ENCODE results near the gene HSPB9. TPM values are rescaled to one million over a fixed set of nuclear protein-coding genes. Genes with fewer than 3 reads are reported as not detected.

Gene HSPB9
- total RNA-seq, 3 donors from 2014 or later: 0.10 TPM; not detected in 2

DNA sequence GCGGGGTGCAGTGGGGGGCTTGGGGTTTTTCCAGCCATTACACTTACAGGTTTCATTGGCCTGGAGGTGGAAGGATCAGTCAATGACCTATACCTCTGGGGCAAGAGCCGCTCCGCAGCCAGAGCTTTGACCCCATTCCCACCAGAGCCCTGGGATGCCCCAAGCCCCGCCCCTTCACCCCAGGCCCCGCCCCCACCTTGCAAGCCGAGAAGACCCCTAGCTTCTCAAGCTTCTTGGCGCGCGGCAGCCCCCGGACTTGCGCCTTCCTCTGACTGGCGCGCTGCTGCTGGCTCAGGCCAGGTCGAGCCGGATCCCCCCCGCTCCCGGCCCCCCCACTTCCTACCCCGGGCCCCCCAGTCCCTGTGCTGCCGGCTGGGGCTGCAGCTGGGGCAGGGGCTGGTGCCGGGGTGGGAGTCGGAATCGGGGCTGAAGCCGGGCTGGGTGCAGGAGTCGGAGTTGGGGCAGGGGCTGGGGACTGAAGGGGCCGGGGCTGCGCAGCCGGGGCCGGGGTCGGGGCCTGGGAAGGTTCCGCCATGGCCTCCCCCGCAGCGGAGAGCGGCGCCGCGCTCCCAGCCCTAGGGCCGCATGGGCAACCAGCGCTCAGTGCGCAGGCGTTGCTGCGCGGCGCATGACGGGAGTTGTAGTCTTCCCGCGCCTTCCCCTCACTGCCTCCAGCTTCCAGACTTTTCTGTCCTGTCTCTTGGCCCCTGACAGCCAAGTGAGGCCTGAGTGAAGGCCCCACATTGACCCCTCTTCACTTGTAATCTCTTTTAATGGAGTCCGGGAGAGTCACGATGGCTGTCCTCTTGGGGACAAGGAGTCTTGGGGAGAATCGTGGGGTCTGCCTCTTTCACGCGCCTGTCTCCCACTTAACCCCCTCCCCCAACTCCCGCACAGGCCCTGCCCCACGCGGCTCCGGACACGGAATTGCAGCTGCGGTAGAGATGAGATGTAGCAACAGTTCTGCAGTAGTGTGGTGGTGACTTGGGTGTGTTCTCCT is 1.5 kb upstream of the HSPB9 start, which contains the start of gene KAT2A:
Gene KAT2A, minus strand, starts transcription at position 598 of the 1,000 bp plus-strand sequence. Its CDS starts 63 bp downstream, at position 535.
- ATAC-seq (peak; percentile 95 to 96), DNase-seq (peak; percentile 71)
- peak within 1 kb of the TSS; percentile 75 for H3K4me3 Mint-ChIP-seq
- peaks cover 15% of the 10 kb centered on the region for H3K4me1 Mint-ChIP-seq (ENCODE audit: low read depth)
- peaks cover 18% of the 10 kb centered on the region for H3K36me3 Mint-ChIP-seq (ENCODE audit: insufficient read depth)
- no peaks in the 10 kb centered on the region for H3K9me3 Mint-ChIP-seq
- H3K27me3 Mint-ChIP-seq (ENCODE audit: low read depth): no peaks in the 10 kb centered on the region

DNA sequence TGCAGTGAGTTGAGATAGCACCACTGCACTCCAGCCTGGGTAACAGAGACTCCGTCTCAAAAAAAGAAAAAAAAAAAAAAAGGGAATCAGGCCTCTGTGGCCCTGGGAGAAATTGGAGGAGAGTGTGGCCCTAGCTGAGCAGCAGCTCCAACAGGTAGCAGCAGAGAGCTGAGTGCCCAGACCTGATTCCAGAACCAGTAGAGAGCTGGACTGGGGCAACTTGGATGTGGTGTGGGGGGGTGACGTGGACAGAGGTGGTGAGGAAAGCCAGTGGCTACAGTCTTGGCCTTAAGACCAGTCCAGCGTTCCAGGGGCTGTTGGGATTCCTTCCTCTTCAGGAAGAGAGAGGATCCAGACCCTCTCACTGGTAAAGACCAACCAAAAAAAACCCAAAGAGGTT is 1.7 kb downstream of the HSPB9 start:
- ATAC-seq (no peak), DNase-seq (no peak)
- Mint-ChIP-seq H3K4me3 (no peak overlapping the region), H3K27me3 (ENCODE audit: low read depth) (no peaks in the 10 kb centered on the region), H3K36me3 (ENCODE audit: insufficient read depth) (peaks cover 29% of the 10 kb centered on the region), H3K4me1 (ENCODE audit: low read depth) (peaks cover 7% of the 10 kb centered on the region), H3K9me3 (no peaks in the 10 kb centered on the region)

DNA sequence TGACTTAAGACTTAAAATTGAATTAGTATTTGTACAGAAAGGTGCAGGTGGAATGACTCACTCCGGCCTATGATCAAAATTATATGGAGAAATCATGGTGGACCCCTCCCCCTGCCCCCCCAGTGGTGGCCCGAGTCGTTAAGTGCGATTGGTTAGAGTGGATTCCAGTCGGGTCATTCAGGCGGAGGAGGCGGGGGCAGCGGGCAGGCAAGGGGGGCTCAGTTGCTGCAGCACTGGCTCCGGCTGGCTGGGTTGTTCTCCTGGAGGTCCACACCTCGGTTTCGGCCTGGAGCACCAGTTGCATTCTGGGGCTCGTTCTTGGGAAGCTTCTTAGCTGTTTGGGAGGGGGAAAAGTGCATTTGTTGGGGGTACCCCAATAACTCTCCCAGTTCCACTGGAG is 3.0 kb downstream of the HSPB9 start:
- ATAC-seq: no peak

DNA sequence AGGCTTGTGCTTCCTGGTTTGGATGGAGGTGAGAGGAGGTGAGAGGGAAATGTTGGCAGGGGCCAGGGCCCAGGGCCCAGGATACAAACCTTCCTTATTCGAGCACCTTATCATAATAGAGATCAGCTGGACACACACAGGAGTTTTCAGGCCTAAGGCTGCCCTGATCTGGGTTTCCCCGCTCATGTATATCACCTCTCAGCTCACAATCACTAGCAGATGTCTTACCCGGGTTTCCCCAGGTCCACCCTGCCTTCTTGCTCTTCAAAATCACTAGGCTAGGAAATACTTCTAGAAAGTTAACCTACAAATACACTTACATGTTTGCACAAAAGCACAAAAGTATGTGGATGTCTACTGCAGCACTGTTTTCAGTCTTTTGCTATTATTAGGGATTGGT is 4.2 kb downstream of the HSPB9 start:
- H3K4me3 Mint-ChIP-seq: no peak overlapping the region
- no peaks in the 10 kb centered on the region for H3K27me3 Mint-ChIP-seq (ENCODE audit: low read depth)
- H3K9me3 Mint-ChIP-seq: no peaks in the 10 kb centered on the region
- H3K36me3 Mint-ChIP-seq (ENCODE audit: insufficient read depth): peaks cover 40% of the 10 kb centered on the region
- H3K4me1 Mint-ChIP-seq (ENCODE audit: low read depth): peaks cover 9% of the 10 kb centered on the region
- DNase-seq (no peak), ATAC-seq (no peak)

More for the DNA sequence above, 3.0 kb downstream of the HSPB9 start:
- DNase-seq: no peak
- H3K9me3 Mint-ChIP-seq: no peaks in the 10 kb centered on the region
- peaks cover 4% of the 10 kb centered on the region for H3K4me1 Mint-ChIP-seq (ENCODE audit: low read depth)
- no peaks in the 10 kb centered on the region for H3K27me3 Mint-ChIP-seq (ENCODE audit: low read depth)
- H3K4me3 Mint-ChIP-seq: no peak overlapping the region
- peaks cover 33% of the 10 kb centered on the region for H3K36me3 Mint-ChIP-seq (ENCODE audit: insufficient read depth)

DNA sequence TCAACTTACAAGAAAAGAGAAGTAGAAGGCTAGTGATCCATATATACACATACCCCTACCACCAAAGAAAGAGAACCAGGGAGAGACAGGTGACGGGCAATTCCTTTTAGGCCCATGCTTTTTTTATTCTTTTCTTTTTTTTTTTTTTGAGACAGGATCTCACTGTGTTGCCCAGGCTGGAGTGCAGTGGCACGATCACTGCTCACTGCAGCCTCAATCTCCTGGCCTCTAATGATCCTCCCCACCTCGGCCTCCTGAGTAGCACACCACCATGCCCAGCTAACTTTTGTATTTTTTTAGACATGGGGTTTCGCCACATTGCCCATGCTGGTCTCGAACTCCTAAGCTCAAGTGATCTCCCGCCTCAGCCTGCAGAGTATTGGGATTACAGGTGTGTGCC is 4.8 kb downstream of the HSPB9 start:
- Mint-ChIP-seq H3K36me3 (ENCODE audit: insufficient read depth) (peaks cover 40% of the 10 kb centered on the region), H3K9me3 (no peaks in the 10 kb centered on the region), H3K4me1 (ENCODE audit: low read depth) (peaks cover 15% of the 10 kb centered on the region), H3K4me3 (no peak overlapping the region), H3K27me3 (ENCODE audit: low read depth) (no peaks in the 10 kb centered on the region)
- ATAC-seq (no peak), DNase-seq (no peak)

DNA sequence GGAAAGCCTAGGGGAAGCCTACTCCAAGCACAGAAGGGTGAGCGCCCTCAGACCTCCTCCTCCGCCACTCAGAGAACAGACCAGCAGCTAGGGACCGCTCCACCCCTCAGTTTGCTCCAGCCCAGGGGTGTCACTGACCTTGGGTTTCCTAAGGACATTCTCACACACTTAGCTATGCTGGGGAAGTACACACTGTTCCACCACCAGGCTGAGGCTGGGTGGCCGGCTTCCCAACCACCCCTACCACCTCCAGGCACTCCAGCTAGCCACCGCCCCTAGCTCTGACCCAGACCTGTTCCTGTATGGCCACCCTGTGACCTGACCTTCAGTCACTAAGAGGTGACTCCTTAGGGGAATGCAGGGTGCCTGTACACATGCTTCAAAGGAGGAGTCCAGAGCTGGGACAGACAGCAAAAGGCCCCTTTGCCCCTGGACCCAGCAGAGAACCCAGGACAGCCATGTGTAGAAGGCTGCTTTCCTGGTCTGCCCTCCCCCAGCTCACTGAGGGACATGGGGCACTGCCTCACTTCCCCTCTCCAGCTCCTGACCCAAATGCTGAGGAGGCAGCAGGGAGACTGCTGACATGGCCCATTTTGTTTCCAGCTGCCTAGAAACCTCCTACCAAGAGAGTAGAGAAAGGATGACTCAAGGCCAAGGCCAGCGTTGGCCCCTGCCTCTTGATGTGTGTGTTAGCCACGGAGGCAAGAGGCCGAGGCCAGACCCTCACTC is 6.7 kb downstream of the HSPB9 start:
- Mint-ChIP-seq H3K9me3 (no peaks in the 10 kb centered on the region), H3K36me3 (ENCODE audit: insufficient read depth) (peaks cover 40% of the 10 kb centered on the region), H3K27me3 (ENCODE audit: low read depth) (no peaks in the 10 kb centered on the region), H3K4me1 (ENCODE audit: low read depth) (peaks cover 32% of the 10 kb centered on the region), H3K4me3 (no peak overlapping the region)
- DNase-seq (no peak), ATAC-seq (no peak)

DNA sequence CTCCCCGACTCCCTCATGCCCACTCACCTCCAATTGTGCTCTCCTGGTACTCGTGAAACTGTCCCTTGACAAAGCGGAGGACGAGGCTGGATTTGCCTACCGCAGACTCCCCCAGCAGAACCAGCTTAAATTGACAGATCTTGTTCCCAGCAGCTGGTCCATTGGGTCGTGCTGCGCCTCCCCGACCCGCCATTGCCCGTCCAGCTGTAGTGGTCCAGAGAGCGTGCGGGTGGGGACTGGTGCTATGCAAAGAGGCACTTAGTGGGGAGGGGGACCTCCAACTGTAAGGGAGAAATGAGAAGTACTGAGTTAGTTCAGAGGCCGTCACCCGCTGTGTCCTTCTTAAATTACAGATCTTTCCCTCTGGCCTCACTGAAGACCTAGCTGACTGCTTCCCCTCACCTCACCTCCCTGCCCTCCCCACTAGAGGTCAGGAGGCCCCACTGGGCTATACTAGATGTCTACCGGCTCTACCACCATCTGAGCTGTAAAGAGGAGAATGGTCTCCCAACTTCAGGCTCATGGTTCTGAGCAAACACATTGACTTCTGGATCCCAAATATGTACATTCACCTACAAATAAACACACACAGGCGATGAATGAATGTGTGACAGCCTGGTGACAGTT is 7.8 kb downstream of the HSPB9 start:
- Mint-ChIP-seq H3K4me3 (no peak overlapping the region), H3K9me3 (no peaks in the 10 kb centered on the region), H3K36me3 (ENCODE audit: insufficient read depth) (peaks cover 32% of the 10 kb centered on the region), H3K4me1 (ENCODE audit: low read depth) (peaks cover 35% of the 10 kb centered on the region), H3K27me3 (ENCODE audit: low read depth) (no peaks in the 10 kb centered on the region)
- ATAC-seq: no peak
- DNase-seq: no peak

DNA sequence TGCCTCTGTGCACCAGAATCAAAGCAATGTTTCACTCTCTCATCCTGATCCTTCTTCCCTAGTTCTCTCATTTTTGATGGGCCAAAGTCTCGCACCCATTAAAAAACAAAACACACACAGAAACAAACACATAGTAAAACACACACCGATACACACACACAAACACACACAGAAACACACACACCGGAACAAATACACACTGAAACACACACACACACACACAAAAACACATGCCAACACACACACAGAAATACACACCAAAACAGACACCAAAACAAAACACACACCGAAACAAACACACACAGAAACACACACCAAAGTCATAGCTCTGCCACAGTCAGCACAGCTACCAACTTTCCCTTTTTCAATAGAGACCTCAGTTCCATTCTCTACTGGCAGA is 8.6 kb downstream of the HSPB9 start:
- Mint-ChIP-seq H3K4me1 (ENCODE audit: low read depth) (peaks cover 43% of the 10 kb centered on the region), H3K36me3 (ENCODE audit: insufficient read depth) (peaks cover 32% of the 10 kb centered on the region)
- no peak for ATAC-seq

DNA sequence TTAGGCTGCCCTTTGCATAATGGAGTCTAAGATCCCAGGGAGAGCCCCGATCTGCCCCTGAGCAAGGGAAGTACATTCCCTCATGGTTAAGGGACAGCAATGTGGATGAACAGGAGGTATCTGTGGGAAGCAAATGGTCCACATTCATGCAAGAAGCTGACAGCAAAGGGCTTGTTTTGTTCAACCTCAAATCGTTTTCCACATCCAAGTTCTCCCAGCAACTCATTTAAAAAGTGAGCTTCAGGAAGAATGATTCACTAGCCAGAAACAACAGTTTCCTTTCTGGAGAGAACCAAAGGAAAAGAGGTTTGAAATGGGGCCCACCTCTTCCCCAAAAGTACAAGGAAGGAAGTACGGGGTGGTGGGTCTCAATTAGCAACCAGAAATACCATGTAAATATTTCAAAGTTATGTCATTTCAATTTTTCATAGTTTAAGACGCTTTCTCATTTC is 9.4 kb downstream of the HSPB9 start:
- Mint-ChIP-seq H3K4me1 (ENCODE audit: low read depth) (peaks cover 48% of the 10 kb centered on the region), H3K4me3 (no peak overlapping the region), H3K36me3 (ENCODE audit: insufficient read depth) (peaks cover 27% of the 10 kb centered on the region), H3K9me3 (no peaks in the 10 kb centered on the region), H3K27me3 (ENCODE audit: low read depth) (no peaks in the 10 kb centered on the region)
- DNase-seq (no peak), ATAC-seq (no peak)

More for the DNA sequence above, 8.6 kb downstream of the HSPB9 start:
- no peak for DNase-seq
- no peak overlapping the region for H3K4me3 Mint-ChIP-seq
- H3K27me3 Mint-ChIP-seq (ENCODE audit: low read depth): no peaks in the 10 kb centered on the region
- H3K9me3 Mint-ChIP-seq: no peaks in the 10 kb centered on the region

DNA sequence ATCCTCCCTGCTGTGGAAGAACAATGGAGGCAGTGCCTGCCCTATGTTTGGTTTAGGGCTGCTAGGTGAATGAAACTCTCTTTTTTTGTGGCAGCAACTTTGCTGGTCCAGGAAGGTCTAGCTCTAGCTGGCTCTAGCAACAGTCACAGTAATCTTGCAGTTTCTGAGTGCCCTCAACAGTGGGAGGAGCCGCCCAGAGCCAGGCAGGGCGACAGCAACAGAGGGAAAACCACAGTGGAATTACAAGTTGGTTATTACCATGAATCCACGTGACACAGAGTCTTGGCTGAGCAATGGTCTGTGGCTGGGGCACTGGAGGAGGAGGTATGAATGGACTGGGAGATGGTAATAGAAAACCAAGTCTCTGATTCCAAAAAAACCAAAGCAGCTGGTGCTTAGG is 10.3 kb downstream of the HSPB9 start:
- Mint-ChIP-seq H3K36me3 (ENCODE audit: insufficient read depth) (peaks cover 24% of the 10 kb centered on the region), H3K4me3 (no peak overlapping the region), H3K4me1 (ENCODE audit: low read depth) (peaks cover 49% of the 10 kb centered on the region), H3K27me3 (ENCODE audit: low read depth) (no peaks in the 10 kb centered on the region), H3K9me3 (no peaks in the 10 kb centered on the region)
- ATAC-seq (peak; percentile 73 to 79), DNase-seq (no peak)

DNA sequence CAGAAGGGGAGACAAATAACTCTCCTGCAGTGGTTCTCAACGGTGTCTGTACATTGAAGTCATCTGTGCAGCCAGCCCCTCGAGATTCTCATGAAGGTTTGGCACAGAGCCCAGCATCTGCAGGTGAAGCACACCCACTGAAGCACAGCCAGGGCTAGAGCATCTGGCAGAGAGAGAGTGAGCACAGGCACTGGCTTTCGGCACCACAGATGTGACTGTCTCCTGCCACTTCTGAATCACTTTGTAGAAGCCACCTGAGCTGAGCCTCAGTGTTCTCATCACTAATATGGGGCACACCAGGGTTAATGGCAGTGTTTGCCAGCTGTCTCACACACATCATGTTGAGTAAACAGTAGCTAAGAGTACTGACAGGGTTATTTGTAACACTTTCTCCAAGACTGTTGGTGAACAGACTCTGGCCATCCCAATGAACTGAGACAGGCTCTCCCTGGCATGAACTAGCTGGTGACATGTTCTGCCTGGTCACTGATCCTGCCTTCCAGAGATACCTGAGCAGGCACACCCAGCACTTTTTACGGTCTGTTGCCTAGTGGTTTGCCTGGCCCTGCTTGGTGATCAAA is 10.9 kb downstream of the HSPB9 start:
- DNase-seq: no peak
- no peak overlapping the region for H3K4me3 Mint-ChIP-seq
- no peaks in the 10 kb centered on the region for H3K27me3 Mint-ChIP-seq (ENCODE audit: low read depth)
- peaks cover 18% of the 10 kb centered on the region for H3K36me3 Mint-ChIP-seq (ENCODE audit: insufficient read depth)
- ATAC-seq: peak; percentile 69 to 74
- peaks cover 53% of the 10 kb centered on the region for H3K4me1 Mint-ChIP-seq (ENCODE audit: low read depth)
- no peaks in the 10 kb centered on the region for H3K9me3 Mint-ChIP-seq

DNA sequence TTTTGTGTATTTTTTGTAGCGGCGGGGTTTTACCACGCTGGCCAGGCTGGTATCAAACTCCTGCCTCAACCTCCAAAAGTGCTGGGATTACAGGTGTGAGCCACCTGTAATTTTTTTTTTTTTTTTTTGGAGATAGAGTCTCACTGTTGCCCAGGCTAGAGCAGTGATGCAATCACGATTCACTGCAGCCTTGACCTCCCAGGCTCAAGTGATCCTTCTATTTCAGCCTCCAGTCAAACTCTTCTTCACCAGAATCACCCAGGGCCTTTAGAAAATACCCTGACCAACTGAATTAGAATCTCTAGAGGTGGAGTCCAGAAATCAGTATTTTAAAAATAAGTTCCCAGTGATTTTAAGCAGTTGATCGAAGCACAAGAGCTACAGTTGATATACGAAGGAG is 12.5 kb downstream of the HSPB9 start:
- Mint-ChIP-seq H3K4me1 (ENCODE audit: low read depth) (peaks cover 60% of the 10 kb centered on the region), H3K27me3 (ENCODE audit: low read depth) (no peaks in the 10 kb centered on the region), H3K36me3 (ENCODE audit: insufficient read depth) (peaks cover 11% of the 10 kb centered on the region), H3K4me3 (no peak overlapping the region), H3K9me3 (no peaks in the 10 kb centered on the region)
- no peak for DNase-seq
- no peak for ATAC-seq

DNA sequence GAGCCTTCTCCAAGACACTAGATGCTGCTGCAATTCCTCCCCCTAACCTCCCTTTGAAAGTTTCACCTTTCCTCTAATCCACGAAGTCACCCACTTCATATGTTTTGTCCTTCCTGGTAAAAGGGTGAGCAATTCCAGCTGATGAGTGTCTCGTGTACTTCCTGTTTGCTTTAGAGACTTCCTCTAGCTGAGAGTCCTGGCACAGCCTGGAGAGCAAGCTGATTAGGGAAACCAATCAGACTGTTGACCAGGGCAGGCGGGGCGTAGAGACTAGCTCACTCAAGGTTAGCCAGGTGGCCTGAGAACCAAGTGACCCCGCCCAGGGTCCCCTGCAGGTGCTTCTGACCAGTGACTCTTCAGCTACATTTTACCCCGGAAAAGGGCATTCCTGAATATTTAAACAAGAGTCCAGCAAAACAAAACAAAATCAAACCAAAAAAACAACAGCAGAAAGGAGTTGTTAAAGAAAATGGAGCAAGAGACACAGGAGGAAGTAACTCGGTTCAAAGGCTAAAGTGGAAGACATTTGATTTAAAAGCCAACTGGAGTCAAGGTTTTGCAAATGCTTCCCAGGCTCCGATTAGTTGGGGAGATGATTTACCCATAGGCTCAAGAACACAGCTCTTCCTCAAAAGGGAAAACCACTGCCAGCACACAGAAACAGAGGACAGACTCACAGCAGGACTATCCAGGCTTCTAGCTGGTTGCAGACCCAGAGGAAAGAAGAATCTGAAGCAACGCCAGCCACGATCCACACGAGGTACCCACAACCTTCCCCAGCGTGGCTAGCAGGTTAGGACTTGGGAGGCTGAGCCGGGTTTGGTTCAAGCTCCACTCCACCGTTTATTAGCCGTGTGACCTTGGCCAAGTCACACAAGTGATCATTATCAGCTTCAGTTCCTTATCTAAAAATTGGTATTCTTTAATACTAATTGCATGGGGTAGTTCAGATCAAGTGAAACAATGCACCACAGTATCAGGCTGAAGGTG is 13.4 kb downstream of the HSPB9 start:
- Mint-ChIP-seq H3K4me1 (ENCODE audit: low read depth) (peaks cover 59% of the 10 kb centered on the region), H3K27me3 (ENCODE audit: low read depth) (no peaks in the 10 kb centered on the region), H3K36me3 (ENCODE audit: insufficient read depth) (peaks cover 8% of the 10 kb centered on the region), H3K4me3 (no peak overlapping the region), H3K9me3 (no peaks in the 10 kb centered on the region)
- ATAC-seq (no peak), DNase-seq (no peak)
